Erythroblast (primary cell): ENCODE measurements around the gene DTX4.

Experiments
- GATA1 ChIP-seq: IDR thresholded peaks from 2 replicates; pipeline ENCODE4 v1.6.1; 2011; ENCODE audit warnings: low read depth, mild to moderate bottlenecking, control low read depth, low read length, moderate library complexity
- POLR2A ChIP-seq: IDR thresholded peaks from 2 replicates; pipeline ENCODE4 v1.6.1; 2011; ENCODE audit warnings: mild to moderate bottlenecking, low read length

DNA sequence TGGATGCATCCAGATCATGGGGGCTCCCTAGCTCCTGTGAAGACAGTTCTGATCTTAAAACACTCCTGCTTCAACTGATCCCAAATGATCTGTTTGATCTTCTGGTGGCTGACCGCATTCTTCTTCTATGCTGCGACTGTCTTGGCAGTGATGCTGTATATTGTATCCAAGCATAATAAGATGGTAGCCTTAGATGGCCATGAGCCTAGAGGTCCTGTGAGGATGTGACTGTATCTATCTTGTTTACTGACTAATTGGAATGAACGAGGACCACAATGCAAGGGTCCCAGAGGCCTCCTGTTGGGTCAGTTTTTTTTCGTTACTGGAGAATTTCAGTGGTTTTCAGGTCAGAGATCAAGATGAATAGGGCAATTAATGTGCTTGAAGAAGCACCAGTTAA, 47.9 kb downstream of the DTX4 start:
- TF ChIP-seq POLR2A (no peak), GATA1 (no peak)
